ENCODE data around the gene MAGI2.
"Not testable (repeated sequence)": the region's sequence is repeated elsewhere in the genome, so short reads cannot be mapped to it uniquely, and the experiment has no call there.

Gene MAGI2

DNA sequence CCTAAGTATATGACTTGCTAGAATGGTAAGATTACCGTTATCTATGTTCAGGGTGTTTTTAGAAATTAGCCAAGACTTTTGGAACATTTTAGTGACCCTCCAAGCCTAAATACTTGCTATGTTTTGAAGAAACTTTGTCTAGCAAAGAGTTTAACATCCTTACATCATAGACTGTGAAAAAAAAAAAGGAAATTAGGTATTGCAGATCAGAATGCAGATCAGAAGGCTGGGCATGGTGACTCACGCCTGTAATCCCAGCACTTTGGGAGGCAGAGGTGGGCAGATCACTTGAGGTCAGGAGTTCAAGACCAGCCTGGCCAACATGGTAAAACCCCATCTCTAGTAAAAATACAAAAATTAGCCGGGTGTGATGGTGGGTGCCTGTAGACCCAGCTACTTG lies 10.7 kb downstream of the MAGI2 start:
- not testable (repeated sequence) for FAIRE-seq

DNA sequence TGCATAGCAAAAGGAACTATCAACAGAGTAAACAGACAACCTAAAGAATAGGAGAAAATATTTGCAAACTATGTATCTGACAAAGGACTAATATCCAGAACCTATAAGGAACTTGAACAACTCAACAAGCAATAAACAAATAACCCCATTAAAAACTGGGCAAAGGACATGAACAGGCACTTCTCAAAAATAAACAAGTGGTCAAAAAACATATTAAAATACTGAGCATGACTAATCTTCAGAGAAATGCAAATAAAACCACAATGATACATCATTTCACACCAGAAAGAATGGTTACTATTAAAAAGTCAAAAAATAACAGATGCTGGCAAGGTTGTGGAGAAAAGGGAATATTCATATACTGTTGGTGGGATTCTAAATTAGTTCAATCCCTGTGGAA lies 17.1 kb downstream of the MAGI2 start:
- FAIRE-seq = no peak

- FAIRE-seq = no peak
These were observed 18.6 kb downstream of the MAGI2 start for GRCh38 chr7:79434867-79435266.

DNA sequence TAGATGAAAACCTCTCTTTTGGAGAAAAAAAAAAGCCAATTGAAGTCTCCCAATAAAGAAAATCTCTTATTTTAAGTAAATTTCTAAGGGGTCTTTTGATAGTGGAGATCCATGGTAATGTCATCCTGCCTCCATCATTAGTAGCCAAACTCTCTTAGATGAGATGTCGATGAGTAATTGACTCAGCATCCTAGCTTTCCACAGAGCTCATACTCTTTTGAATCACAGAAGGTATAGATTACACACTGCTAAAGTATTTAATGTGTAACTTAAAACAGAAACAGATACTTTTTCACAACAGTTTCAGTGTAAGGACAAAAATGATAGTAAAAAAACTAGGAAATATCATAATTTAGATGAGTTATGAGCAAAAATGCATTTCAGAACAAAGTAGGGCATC lies 19.4 kb downstream of the MAGI2 start:
- no peak for FAIRE-seq

- no peak for FAIRE-seq
These were observed 23.1 kb downstream of the MAGI2 start for GRCh38 chr7:79430391-79430790.

- no peak for FAIRE-seq
These were observed 27.8 kb downstream of the MAGI2 start for GRCh38 chr7:79425665-79426064.

- FAIRE-seq = no peak
These were observed 31.7 kb downstream of the MAGI2 start for GRCh38 chr7:79421751-79422150.

DNA sequence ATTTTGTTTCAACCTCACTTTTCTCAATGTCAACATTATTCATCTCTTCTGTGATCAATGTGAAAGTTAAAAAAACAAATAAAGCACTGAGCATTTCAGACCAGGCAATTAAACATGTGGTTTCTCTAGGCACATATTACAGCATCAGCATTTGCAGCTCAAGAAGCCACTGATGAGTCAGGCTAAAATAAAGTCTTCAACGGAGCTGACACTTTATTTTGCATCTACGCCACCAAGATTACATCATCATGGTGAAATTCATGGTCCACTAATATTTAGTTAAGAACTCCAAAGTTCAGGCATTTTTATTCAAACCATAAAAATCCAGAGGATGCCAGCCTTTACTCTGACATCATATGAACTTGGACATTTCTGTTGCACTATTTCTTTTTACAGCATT lies 33.0 kb downstream of the MAGI2 start:
- FAIRE-seq = no peak

DNA sequence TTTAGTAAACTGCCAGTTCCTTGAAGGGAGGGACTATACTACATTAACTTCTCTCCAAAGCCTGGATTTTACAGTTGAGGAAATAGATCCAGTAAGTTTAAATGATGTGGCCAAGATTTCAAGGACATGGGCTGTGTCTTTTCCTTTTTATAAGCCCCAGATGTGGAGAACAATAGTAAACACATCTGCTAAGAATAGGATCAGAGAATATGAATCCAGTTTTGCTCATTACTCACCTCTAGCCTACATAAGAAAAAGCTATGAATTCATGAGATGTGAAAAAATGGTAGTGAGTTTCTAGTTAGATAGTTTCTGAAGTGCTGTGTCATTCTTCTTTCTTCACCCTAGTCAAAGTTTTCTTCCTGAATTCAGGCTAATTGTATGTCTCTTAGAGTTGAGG lies 38.6 kb downstream of the MAGI2 start:
- FAIRE-seq = no peak

GRCh38 chr7:79412915-79413314 lies 40.6 kb downstream of the MAGI2 start:
- FAIRE-seq = no peak

GRCh38 chr7:79412438-79412837 lies 41.0 kb downstream of the MAGI2 start:
- FAIRE-seq = no peak

- no peak for FAIRE-seq
These were observed 43.1 kb downstream of the MAGI2 start for GRCh38 chr7:79410345-79410744.

DNA sequence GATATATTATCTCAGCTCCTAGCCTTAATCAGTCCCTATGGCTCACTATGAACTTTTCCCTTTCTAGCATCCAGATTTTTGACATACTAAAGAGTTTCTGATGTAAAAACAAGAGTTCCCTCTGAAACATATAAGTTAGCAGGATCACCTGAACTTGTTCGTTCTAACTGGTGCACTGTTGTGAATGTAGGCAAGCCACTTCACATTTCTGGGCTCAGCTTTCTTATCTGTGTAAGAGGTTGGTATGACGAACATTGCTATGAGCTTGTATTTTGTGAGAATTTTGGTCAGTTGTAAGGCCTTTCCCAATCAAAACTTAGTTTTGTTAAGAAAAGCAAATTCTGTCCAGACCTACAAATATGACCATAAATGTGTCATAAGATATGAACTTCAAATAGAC lies 46.1 kb downstream of the MAGI2 start:
- FAIRE-seq = no peak

DNA sequence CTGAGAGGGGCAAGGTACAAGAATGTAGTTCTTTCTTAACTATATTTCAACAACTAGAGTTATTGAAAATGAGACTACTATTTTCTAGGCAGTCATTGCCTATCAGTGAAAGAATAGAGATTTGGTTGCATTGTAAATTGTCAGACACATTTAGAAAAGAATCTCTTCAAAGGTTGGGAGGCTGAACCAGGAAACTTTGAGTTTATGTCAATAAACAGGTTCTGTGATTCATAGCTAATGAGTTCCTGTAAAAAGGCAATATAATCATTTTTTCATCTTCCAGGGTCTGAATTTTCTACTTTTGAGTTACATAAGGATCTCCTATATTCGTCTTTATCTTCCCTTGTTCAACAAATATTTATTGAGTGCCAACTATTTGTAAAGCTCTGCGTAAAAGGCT lies 47.1 kb downstream of the MAGI2 start:
- no peak for FAIRE-seq

- no peak for FAIRE-seq
These were observed 48.1 kb downstream of the MAGI2 start for GRCh38 chr7:79405368-79405767.

DNA sequence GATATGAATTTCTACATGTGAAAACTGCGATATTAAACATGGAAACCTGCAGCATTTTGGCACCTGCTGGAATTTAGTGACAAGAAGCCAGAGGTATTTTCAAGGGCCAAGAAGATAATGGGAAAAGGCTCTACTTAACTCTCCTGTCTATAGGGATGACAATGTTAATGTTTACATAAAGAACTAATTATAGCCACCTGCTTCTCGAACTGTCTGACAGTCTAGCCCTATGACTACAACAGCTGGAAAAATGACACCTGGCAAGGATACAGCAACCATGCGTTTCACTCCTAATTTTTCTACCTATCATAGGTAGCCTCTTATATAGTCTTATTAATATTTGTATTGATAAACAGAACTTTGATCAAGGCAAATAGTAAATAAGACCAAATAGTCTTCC lies 49.6 kb downstream of the MAGI2 start:
- FAIRE-seq = no peak

DNA sequence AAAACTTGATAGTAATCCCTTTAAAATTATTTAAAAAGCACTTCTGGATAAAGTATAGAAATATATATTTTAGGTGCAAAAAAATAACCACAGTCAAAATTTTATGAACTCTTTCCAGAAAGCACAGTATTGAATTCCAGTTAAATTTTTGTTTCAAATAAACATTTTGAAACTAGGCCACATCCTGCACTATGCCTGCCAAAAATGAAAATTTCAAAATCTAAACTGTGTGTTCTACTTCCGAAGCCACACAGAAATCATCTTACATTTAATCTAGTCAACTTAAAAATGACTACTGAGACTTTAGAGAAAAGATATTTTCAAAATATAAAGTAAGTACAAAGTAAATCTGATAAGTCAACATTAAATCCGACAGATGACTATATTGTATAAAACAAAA lies 50.0 kb downstream of the MAGI2 start:
- no peak for FAIRE-seq

DNA sequence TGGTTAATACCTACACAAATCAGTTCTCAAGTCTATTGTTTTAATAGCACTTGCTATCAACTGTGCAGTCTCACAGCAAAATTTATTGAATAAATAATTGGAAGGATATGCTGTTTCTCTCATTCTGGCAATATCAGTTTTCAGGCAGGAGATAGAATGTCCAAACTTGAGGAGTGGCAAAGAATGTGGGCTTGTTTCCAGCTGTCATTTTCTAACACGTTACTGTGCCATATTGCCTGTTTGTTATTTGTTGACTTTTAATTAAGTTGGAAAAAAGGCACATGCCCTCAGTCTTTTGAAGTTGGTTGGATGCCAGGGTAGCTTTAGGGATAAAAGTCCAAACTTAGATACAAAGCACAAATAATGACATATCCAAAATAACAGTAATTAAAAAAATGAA lies 52.2 kb downstream of the MAGI2 start:
- FAIRE-seq = no peak

- no peak for FAIRE-seq
These were observed 53.2 kb downstream of the MAGI2 start for GRCh38 chr7:79400222-79400621.

DNA sequence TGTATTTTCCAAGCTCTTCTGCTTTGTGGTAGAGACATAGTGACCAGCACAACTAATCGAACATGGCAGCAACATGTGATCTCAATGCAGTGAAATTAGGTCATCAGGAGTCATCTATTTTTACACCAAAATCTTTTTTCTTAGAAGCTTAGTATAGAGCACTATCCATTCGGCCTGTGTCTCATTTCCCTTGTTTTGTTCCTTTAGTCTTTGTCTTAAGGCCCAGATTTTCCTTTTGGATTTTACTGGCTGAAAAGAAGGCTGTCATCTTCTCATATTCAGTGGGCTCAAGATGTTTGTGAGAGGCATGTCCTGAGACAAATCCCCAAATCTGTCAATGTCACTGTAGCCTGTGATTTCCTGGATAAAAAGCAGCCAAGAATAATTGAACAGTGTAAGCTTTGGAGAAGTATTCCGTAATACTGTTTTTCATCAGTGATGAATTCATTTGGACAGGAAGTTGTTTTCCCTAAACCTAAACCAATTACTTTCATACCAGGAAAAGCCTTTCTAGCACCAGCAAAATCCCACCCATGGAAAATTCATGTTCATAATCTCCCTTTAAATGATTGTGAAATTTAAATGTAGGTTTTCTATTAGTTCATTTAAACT lies 55.2 kb downstream of the MAGI2 start:
- FAIRE-seq = no peak

DNA sequence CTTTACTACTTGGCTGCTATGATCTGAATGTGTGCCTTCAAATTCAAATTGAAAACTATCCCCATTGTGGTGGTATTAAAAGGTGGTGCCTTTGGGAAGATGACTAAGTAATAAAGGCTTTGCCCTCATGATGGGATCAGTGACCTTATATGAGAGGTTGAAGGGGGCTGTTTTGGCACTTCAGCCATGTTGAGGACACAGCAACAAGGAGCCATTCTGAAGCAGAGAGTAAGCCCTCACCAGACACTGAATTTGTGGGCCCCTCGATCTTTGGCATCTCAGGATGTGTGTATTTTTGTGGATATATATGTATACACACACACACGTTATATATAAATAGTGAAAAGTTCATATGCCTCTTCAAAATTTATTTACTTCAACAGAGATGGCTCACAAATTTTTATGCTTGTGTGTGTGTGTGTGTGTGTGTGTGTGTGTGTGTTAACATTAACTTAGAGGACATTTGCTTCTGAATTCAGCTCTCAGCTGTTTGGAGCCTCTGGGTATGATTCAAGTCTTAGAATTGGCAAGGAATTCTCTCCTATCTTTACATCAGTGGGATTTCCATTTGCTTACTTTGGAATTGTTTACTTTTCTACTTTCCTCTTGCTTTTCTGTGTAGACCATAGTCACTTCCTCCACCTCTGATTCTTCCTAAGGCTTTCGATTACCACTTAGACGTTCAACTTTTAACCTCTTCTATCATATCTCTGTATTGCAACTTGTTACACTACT lies 66.6 kb downstream of the MAGI2 start:
- FAIRE-seq = no peak

DNA sequence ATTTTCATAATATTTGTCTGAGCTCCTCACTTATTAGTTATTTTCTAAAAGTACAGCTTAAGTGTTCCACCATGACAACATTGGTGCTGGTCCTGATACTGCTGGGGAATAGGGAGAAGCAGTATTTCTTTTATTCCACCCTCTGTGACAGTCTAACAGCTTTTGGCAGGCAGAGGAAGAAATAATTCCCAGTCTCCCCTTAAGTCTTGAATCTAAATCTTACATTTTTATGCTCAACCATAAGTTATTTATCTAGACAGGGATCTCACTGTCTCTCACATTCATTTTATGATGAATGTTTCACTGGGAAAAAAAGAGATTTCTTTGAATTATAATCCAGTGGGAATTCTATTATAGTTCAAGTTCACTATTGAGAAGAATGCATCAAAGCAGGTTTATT lies 71.5 kb downstream of the MAGI2 start:
- FAIRE-seq = no peak

- no peak for FAIRE-seq
These were observed 76.4 kb downstream of the MAGI2 start for GRCh38 chr7:79377097-79377496.

DNA sequence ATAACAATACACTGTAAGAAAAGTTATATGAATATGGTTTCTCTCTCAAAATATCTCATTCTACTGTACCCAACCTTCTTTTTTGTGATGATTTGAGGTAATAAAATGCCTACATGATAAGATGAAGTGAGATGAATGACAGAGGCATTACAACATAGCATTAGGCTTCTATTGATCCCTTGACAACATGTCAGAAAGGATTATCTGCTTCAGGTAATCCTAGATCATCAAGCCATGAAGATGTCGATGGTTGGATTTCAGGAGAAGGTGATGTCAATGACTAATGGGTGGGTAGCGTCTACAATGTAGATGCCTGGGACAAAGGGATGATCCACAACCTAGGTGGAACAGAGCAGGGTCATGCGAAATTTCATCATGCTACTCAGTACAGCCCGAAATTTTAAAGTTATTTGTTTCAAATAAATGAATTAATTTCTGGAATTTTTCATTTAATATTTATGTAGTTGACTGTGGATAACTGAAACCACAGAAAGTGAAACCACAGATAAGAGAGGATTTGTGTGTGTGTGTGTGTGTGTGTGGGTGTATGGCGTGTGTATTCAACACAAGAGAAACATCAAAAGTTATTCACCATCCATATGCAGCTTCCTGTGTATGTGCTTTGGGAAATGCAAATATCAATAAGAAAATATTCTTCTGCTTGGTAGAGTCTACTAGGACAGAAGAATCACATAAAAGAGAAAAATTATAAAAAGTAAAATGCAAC lies 77.0 kb downstream of the MAGI2 start:
- FAIRE-seq = no peak
